PFSK-1 (cell line): ENCODE measurements around the gene GGA3.

Experiments
- FOXP2 ChIP-seq: optimal IDR thresholded peaks from 2 replicates; pipeline ENCODE3; 2011; ENCODE audit warnings: borderline replicate concordance, control low read depth, inconsistent platforms; ENCODE audit not compliant: insufficient read depth; ENCODE audit errors: extremely low read length, extremely low read depth
- POLR2AphosphoS5 ChIP-seq: IDR thresholded peaks from 2 replicates; pipeline ENCODE4 v1.6.1; 2012; ENCODE audit warnings: low read depth, mild to moderate bottlenecking, control low read depth, low read length, moderate library complexity
- REST ChIP-seq, 2 experiments: IDR thresholded peaks; 2 replicates each; pipeline versions ENCODE4 v1.6.1 to v1.8.0; 2011 to 2012; ENCODE audit warnings: low read depth in 2 of 2, low read length in 2 of 2, control low read depth in 1 of 2, inconsistent platforms in 1 of 2, mild to moderate bottlenecking in 1 of 2, moderate library complexity in 1 of 2; ENCODE audit not compliant: insufficient read depth in 1 of 2
- SIN3A ChIP-seq: IDR thresholded peaks from 2 replicates; pipeline ENCODE4 v1.6.1; 2012; ENCODE audit warnings: mild to moderate bottlenecking, low read length, moderate library complexity, borderline replicate concordance; ENCODE audit not compliant: insufficient read depth
- TAF1 ChIP-seq: IDR thresholded peaks from 2 replicates; pipeline ENCODE4 v1.6.1; 2012; ENCODE audit warnings: low read length, control low read depth, borderline replicate concordance; ENCODE audit not compliant: insufficient read depth

The GGA3 gene

GRCh38 chr17:75232786-75233185 is 28.6 kb downstream of the GGA3 start:
- TF ChIP-seq POLR2AphosphoS5 = no peak
- no peak for TF ChIP-seq FOXP2
- TF ChIP-seq TAF1 = no peak
- no peak for TF ChIP-seq SIN3A
- TF ChIP-seq REST (IDR thresholded peaks at IDR 0.05; ENCODE audit: insufficient read depth in 1 of 2, low read depth in 2 of 2, low read length in 2 of 2) = no peak

GRCh38 chr17:75231741-75232464 is 29.5 kb downstream of the GGA3 start:
- TF ChIP-seq SIN3A (no peak), REST (IDR thresholded peaks at IDR 0.05; ENCODE audit: insufficient read depth in 1 of 2, low read depth in 2 of 2, low read length in 2 of 2) (no peak), POLR2AphosphoS5 (no peak), FOXP2 (no peak), TAF1 (no peak)

GRCh38 chr17:75231071-75231470 is 30.3 kb downstream of the GGA3 start:
- TF ChIP-seq POLR2AphosphoS5 (no peak), TAF1 (no peak), REST (IDR thresholded peaks at IDR 0.05; ENCODE audit: insufficient read depth in 1 of 2, low read depth in 2 of 2, low read length in 2 of 2) (no peak), FOXP2 (no peak), SIN3A (no peak)

GRCh38 chr17:75228847-75229246 is 32.6 kb downstream of the GGA3 start:
- TF ChIP-seq SIN3A = no peak
- TF ChIP-seq FOXP2 = no peak
- TF ChIP-seq REST (IDR thresholded peaks at IDR 0.05; ENCODE audit: insufficient read depth in 1 of 2, low read depth in 2 of 2, low read length in 2 of 2) = no peak
- TF ChIP-seq TAF1 = no peak
- TF ChIP-seq POLR2AphosphoS5 = no peak

- no peak for TF ChIP-seq POLR2AphosphoS5
- no peak for TF ChIP-seq TAF1
- TF ChIP-seq SIN3A = no peak
- no peak for TF ChIP-seq FOXP2
- TF ChIP-seq REST (IDR thresholded peaks at IDR 0.05; ENCODE audit: insufficient read depth in 1 of 2, low read depth in 2 of 2, low read length in 2 of 2) = no peak
These were observed 33.1 kb downstream of the GGA3 start for GRCh38 chr17:75228305-75228704.
